ENCODE data around the gene RBMS3.

DNA sequence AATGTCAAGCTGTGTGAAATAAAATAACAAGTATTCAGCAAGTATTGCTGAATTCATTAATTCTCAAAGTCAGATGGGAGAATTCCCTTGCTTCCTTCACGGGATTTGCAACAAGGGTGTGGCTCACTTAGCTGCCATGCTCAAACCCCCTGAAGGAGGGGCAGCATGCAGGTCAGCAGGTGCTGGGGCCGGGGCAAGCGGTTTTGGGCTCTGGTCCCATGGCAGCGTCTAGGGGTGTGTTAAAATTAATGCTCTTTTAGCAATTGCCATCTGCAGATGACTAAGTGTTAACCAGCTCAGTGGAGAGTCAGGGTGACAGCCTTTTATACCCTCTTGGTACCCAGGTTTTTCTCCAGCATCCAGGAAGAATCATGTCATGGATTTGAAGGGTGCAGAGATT, 40.0 kb upstream of the RBMS3 start:
- TF ChIP-seq, protein P1, sequence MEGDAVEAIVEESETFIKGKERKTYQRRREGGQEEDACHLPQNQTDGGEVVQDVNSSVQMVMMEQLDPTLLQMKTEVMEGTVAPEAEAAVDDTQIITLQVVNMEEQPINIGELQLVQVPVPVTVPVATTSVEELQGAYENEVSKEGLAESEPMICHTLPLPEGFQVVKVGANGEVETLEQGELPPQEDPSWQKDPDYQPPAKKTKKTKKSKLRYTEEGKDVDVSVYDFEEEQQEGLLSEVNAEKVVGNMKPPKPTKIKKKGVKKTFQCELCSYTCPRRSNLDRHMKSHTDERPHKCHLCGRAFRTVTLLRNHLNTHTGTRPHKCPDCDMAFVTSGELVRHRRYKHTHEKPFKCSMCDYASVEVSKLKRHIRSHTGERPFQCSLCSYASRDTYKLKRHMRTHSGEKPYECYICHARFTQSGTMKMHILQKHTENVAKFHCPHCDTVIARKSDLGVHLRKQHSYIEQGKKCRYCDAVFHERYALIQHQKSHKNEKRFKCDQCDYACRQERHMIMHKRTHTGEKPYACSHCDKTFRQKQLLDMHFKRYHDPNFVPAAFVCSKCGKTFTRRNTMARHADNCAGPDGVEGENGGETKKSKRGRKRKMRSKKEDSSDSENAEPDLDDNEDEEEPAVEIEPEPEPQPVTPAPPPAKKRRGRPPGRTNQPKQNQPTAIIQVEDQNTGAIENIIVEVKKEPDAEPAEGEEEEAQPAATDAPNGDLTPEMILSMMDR (conservative IDR thresholded peaks at IDR 0.05 in 1 of 2, IDR thresholded peaks at IDR 0.05 in 1 of 2; ENCODE audit: low read depth in 1 of 2, low read length in 2 of 2): no peak
- no peak for TF ChIP-seq EZH2 (IDR thresholded peaks at IDR 0.05; ENCODE audit: low read length, missing control alignments)
